EH (cell line): ENCODE data around the gene UBE2E2.

ENCODE experiments used
- DNase-seq: peaks from one replicate; pipeline ENCODE4 v3.0.0-alpha.2; 2015; ENCODE audit warnings: low read depth

UBE2E2 gene

GRCh38 chr3:23620638-23621015, 417.5 kb downstream of the UBE2E2 start:
- DNase-seq, result no peak

- DNase-seq, result peak; percentile 21
Observed at GRCh38 chr3:23623844-23624243, 420.7 kb downstream of the UBE2E2 start.

- no peak for DNase-seq
Observed at GRCh38 chr3:23624305-23624704, 421.2 kb downstream of the UBE2E2 start.

GRCh38 chr3:23626442-23626841, 423.3 kb downstream of the UBE2E2 start:
- DNase-seq, result no peak

GRCh38 chr3:23629181-23629894, 426.2 kb downstream of the UBE2E2 start:
- DNase-seq, result peak; percentile 42

- DNase-seq, result no peak
Observed at GRCh38 chr3:23633261-23633960, 430.3 kb downstream of the UBE2E2 start.

- DNase-seq, result no peak
Observed at GRCh38 chr3:23637339-23637738, 434.2 kb downstream of the UBE2E2 start.

GRCh38 chr3:23640471-23641146, 437.5 kb downstream of the UBE2E2 start:
- DNase-seq, result peak; percentile 37
